AG10803 (cell line): ENCODE measurements around the gene USP6.

Experiments
- DNase-seq: peaks from one replicate; pipeline ENCODE4 v3.0.0; 2010; ENCODE audit warnings: low read depth
- H3K4me3 ChIP-seq: 2 replicates; pipeline ENCODE4 v1.5.1; 2011; ENCODE audit warnings: mild to moderate bottlenecking, low read length, control low read depth
- TF ChIP-seq, protein P1 (sequence below): conservative IDR thresholded peaks from 2 replicates; pipeline ENCODE4 v1.5.1; 2011; ENCODE audit warnings: mild to moderate bottlenecking, low read length, control low read depth, inconsistent platforms

The USP6 gene

GRCh38 chr17:5198472-5198871 lies 82.6 kb downstream of the USP6 start:
- TF ChIP-seq, protein P1, sequence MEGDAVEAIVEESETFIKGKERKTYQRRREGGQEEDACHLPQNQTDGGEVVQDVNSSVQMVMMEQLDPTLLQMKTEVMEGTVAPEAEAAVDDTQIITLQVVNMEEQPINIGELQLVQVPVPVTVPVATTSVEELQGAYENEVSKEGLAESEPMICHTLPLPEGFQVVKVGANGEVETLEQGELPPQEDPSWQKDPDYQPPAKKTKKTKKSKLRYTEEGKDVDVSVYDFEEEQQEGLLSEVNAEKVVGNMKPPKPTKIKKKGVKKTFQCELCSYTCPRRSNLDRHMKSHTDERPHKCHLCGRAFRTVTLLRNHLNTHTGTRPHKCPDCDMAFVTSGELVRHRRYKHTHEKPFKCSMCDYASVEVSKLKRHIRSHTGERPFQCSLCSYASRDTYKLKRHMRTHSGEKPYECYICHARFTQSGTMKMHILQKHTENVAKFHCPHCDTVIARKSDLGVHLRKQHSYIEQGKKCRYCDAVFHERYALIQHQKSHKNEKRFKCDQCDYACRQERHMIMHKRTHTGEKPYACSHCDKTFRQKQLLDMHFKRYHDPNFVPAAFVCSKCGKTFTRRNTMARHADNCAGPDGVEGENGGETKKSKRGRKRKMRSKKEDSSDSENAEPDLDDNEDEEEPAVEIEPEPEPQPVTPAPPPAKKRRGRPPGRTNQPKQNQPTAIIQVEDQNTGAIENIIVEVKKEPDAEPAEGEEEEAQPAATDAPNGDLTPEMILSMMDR = no peak
- no peak for DNase-seq
- no peak overlapping the region for H3K4me3 ChIP-seq

GRCh38 chr17:5200360-5200759 lies 84.5 kb downstream of the USP6 start:
- H3K4me3 ChIP-seq = no peak overlapping the region
- TF ChIP-seq, protein P1 = no peak
- DNase-seq = no peak

- DNase-seq = no peak
- H3K4me3 ChIP-seq = no peak overlapping the region
- TF ChIP-seq, protein P1 = no peak
These were observed 85.2 kb downstream of the USP6 start for GRCh38 chr17:5201011-5201410.

- no peak overlapping the region for H3K4me3 ChIP-seq
These were observed 87.5 kb downstream of the USP6 start for GRCh38 chr17:5203178-5203907.

DNA sequence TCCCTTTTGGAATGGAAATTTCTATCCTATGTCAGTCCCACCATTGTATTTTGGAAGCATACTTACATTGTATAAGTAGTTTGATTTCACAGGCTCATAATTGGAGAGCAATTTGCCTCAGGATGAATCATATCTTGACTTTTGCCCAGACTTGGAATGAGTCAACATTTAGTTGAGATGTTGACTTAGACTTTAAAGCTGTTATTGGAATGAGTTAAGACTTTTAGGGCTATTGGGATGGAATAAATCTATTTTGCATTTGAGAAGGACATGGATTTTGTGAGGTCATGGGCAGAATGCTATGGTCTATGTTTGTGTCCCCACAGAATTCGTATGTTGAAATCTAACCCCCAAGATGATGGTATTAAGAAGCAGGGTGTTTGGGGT lies 88.1 kb downstream of the USP6 start:
- TF ChIP-seq, protein P1 = no peak
- DNase-seq = peak; percentile 68
- H3K4me3 ChIP-seq = no peak overlapping the region

More at GRCh38 chr17:5203178-5203907, 87.5 kb downstream of the USP6 start:
- TF ChIP-seq, protein P1 = no peak
- DNase-seq = peak; percentile 43

- TF ChIP-seq, protein P1 = no peak
- peak; percentile 22 for DNase-seq
- no peak overlapping the region for H3K4me3 ChIP-seq
These were observed 93.6 kb downstream of the USP6 start for GRCh38 chr17:5209396-5209795.

DNA sequence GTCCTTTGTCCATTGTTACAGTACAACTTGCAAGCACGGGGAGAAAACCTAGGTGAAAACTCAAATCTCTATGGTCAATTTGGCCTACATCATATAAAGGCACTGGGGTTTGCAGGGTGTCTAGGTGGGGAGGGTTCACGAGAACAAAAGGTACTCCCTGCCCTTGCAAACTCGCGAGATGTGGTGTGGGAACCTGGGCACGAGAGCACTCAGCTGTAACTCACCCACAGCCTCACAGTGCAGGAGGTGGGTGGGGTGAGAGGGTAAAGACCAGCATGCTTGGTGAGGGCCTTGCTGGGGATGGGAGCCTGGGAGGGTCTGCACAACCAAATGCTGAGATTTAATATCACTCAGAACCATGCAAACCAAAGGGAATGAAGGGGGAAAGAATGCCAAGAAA lies 94.3 kb downstream of the USP6 start:
- no peak for DNase-seq
- no peak overlapping the region for H3K4me3 ChIP-seq
- TF ChIP-seq, protein P1 = no peak
